Head of caudate nucleus (tissue), 42 donors: Measurements from ENCODE around the gene GSTA4.
"Not testable (repeated sequence)": the region's sequence is repeated elsewhere in the genome, so short reads cannot be mapped to it uniquely, and the experiment has no call there.

ENCODE experiments used
- DNase-seq, 42 donors: peaks; one replicate each; pipeline versions ENCODE4 v3.0.0 to v3.0.0-alpha.2; 2020 to 2021; ENCODE audit warnings: mixed read lengths in 7 of 42
- intact Hi-C: fragments of 100-400 bp; cut with DNase I; formaldehyde crosslinking; loops from one replicate; pipeline ENCODE4 v1.15.0; 2022

The GSTA4 gene

DNA sequence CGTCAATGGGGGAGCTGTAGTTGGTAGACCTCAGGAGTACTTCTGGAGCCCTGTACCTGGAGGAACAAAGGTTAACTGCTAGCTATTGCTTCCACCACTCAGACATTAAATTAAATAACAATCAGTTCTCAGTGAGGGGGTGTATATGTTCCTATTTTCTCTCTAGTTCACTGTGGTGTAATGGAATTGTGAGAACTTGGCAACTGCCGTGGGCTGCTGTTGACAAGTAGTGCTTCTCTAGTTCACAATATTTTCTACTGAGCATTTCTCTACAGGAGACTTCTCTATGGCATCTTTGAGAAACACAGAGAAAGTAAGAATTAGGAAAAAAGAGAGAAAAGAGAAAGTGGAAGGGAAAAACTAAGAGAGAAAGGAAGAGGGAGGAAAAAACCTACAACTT, 23.4 kb upstream of the GSTA4 start:
- intact Hi-C loops: no loop called here
- DNase-seq: peak in 4 of 42 donors; percentile 22 to 56 (median 51)

DNA sequence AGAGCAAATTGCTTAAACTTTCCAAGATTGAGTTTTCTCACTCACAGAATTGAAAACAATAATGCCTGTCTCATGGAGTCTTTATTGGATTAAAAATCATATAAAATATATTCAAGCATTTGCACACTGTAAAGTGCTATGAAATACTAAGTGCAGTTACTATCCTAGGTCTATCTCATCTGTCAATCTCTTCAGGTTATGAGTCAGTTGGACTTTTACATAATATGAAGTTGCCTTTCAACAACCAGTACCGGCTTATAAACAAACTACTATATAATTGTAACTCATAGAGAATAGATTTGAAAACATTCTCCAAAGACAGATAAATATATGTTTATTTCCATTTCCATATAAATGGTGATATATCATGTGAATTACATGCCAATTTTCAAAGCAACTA, 20.4 kb upstream of the GSTA4 start:
- intact Hi-C loops: no loop called here
- no peak for DNase-seq

DNA sequence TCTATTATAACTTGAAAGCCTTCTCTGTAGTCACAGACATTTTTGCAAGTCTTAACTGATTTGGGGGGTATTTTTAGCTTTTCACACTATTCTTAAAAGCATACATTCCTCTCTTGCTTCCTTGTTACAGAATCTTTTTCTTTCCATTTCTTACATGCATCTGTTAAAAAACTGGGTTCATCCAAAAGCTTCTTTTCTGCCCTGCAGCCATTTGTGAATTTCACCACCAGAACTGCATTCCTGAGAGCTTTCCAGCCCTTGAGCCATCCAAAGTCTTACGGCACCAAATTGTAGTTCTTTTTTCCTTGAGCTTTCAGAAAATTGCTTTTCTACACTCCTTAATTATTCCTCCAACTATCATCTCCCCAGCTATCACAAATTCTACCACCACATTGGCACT, 19.7 kb upstream of the GSTA4 start:
- no peak for DNase-seq
- intact Hi-C loops: no loop called here

DNA sequence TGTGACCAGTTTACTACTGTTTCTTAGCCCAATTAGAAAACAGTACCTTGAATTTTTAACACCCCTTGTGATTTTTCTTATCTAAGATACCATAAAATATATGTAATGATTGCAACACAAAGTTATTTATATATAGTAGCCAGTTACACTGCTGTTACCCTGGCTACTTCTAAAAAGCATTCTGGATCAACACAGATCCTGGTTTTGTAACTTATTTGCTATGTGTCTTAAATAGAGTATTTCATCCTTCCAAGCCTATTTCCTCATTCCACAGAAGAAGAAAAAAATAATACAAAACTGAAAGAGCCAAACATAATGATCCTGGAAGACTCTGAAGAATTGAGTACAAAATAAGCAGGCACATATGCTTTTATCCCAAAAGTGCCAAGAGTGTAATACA, 19.0 kb upstream of the GSTA4 start:
- DNase-seq: no peak
- intact Hi-C loops: no loop called here

DNA sequence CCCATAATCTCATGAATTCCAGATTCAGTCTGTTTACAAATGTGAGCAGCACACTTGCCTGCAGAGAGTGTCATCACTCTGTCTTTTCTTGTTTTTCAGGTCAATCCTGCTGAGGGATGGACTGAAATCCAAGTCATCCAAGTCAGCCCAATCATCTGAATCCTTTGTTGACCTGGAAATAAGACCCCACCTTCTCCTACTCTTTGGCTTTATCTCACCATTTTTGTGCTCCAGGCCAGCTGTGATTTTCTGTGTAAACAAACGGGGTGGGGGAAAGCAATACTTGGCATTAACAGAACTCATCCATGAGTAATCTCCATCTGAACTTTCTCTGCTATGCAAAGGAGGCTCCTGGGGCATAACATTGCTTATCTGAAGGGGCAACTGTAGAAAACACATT, 16.9 kb upstream of the GSTA4 start:
- intact Hi-C loops: no loop called here
- no peak for DNase-seq

DNA sequence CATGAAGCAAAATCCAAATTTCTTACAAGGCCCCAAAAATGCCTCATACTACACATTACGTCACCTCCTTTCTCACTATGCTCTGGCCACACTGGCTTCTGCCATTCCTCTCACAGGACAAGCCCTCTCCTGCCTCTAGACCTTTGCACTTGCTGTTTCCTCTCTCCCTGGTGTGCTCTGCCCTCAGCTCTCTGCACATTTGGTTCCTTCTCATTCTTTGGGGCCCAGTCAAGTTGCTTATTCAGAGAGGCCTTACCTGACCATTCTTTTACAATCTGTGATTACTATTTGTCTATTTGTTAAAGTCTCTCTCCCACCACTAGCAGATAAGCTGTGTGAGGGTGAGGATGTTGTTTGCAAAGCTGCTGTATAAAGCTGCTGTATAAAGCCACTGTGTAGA, 15.4 kb upstream of the GSTA4 start:
- no peak for DNase-seq

DNA sequence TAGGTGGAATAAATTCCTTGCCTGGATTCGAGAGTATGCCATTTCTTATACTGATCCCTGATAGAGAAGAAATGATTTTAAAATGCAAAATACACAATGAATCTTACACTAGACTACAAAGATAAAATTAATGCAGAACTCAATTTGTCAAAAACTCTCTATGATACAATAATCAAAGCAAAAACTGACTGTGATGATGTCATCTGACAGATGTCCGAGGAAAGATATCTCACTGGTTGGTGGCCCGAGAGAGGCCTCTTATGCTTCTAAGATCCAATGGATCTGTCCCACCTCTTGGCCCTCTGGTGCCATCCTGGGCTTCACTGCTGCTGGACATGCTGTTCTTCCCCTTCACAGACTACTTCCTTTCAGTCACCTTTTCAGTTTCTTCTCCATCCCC, 14.4 kb upstream of the GSTA4 start:
- DNase-seq: no peak
- intact Hi-C loops: no loop called here

More for the DNA sequence above, 15.4 kb upstream of the GSTA4 start:
- intact Hi-C loops: no loop called here

DNA sequence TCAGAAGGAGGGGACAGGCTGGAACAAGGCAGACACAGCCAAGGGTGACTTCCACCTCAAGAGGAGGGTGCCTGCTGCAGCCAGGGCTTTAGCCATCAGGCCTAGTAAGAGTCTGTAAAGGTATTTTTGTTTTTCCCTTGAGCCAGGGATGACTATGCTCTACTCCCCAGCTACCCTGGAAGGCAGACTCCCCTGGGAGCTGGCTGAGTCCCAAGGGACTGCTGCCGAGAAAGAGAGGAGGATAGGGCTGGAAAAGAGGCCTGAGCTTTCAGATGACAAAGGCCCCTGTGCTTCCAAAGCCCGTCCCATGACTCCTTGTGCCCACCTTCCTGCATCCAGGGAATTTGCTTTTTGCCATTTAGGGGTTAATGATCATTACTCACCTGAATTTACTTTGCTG, 14.0 kb upstream of the GSTA4 start:
- intact Hi-C loops: no loop called here
- no peak for DNase-seq

DNA sequence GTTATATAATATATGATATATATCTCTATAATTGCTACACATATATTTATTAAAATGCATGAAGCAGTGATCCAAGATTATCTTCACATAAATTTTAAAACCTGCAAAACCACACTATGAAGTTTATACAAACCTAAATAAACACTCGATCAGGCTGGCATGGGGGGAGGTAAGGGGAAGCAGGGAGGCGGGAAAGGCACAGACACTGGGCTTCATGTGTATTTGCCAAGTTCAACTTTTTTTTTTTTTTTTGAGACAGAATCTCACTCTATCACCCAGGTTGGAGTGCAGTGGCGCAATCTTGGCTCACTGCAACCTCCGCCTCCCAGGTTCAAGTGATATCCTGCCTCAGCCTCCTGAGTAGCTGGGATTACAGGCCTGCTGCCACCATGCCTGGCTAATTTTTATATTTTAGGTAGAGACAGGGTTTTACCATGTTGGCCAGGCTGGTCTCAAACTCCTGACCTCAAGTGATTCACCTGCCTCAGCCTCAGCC, 13.2 kb upstream of the GSTA4 start:
- DNase-seq, intact Hi-C loops: not testable (repeated sequence)

DNA sequence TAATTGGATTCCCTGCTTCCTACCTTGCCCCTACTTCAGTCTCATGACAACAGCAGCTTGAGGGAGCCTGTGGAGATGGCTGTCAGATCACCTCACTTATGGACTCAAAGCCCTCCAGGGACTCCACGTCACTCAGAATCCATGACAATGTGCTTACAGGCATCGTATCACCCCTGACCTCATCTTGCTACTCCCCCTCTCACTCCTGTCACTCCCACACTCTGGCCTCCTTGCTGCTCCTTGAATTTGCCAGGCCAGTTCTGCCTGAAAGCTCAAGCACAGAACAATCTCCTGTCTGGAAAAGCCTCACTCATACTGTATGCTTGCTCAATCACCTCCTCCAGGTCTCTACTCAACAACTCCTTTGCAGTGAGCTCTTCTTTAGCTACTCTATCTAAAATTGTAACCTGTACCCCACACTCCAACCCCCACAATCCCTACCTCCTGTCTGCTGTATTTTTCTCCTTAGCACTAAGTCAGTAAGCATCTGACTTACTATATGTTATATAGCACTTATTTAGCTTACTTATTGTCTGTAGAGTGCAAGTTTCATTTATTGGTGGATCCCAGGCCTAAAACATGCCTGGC, 10.7 kb upstream of the GSTA4 start:
- peak in 11 of 42 donors; percentile 8 to 76 (median 44) for DNase-seq

DNA sequence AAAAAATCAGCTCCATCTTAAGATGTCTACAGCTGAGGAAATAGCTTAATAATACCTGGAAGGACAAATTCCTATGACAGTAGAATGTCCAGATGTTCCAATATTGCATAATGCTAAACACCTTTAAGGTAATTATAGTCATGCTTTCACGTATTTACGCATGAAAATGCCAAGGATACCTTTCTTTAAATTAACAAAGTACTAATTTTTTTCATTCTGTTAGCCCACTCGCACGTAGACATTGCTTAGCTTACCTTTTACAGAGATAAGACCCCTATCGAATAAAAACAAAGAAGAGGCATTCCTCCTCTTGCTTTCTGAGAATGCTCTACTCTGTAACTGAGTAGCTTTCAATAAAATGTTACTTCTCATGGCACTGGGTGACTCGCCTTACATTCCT, 4.4 kb upstream of the GSTA4 start:
- intact Hi-C loops: loop anchor here (10.0 kb wide), 1 partner anchor 485 kb away; no protein-coding TSS in a partner anchor
- DNase-seq: no peak

More for the DNA sequence above, 10.7 kb upstream of the GSTA4 start:
- intact Hi-C loops: no loop called here

DNA sequence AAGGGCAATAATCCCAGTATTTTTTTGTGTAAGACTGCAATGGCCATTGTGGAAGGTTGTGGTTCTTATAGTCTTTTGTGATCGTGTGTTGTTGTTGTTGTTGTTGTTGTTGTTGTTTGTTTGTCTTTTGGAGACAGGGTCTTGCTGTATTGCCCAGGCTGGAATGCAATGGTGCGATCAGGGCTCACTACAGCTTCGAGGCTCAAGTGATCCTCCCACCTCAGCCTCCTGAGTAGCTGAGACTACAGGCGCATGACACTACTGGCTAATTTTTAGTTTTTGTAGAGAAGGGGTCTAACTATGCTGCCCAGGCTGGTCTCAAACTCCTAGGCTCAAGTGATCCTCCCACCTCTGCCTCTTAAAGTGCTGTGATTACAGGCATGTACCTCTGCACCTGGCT, 3.5 kb upstream of the GSTA4 start:
- DNase-seq: no peak
- intact Hi-C loops: loop anchor here (10.0 kb wide), 1 partner anchor 486 kb away; no protein-coding TSS in a partner anchor

DNA sequence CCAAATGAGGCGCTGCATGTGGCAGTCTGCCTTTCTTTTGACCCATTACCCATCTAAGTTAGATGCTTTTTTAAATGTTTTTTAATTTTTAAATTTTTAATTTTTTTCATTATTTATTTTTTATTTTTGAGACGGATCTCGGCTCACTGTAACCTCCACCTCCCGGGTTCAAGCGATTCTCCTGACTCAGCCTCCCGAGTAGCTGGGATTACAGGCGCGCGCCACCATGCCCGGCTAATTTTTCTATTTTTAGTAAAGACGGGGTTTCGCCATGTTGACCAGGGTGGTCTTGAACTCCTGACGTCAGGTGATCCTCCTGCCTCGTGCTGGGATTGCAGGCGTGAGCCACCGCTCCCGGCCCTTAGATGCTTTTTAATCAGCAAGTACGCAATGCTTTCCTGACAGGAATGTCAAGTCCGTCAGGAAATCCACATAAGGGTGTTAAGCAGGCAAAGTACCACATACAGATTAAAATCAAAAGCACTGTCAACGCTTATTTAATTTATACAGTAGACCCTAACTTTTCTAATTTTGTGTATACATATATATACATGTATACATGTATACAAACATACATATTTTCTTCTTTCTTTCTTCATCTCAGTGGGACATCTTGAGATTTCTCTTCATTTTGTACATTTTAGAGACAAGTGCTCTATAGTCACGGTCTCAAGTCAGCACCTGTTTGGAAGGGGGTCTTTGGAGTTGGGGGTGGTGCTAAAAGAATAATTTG, 995 bp upstream of the GSTA4 start:
- DNase-seq: peak in 33 of 42 donors; percentile 16 to 68 (median 42)
- intact Hi-C loops: loop anchor here (10.0 kb wide), 1 partner anchor 489 kb away; no protein-coding TSS in a partner anchor

DNA sequence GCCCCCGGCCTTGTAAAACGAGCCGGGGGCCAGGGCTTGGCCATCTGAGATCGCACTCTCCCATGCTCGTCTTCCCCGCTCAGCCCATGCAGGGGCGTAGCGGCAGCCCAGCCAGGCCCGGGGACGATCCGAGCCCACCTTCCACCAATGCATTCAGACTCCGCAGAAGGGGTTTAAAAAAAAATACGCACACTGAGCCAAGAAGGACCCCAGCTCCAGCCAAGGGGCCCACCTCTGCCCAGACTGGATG, 320 bp downstream of the GSTA4 start:
- intact Hi-C loops: loop anchor here (10.0 kb wide), 1 partner anchor 490 kb away; no protein-coding TSS in a partner anchor
- peak in 36 of 42 donors; percentile 12 to 80 (median 59) for DNase-seq

DNA sequence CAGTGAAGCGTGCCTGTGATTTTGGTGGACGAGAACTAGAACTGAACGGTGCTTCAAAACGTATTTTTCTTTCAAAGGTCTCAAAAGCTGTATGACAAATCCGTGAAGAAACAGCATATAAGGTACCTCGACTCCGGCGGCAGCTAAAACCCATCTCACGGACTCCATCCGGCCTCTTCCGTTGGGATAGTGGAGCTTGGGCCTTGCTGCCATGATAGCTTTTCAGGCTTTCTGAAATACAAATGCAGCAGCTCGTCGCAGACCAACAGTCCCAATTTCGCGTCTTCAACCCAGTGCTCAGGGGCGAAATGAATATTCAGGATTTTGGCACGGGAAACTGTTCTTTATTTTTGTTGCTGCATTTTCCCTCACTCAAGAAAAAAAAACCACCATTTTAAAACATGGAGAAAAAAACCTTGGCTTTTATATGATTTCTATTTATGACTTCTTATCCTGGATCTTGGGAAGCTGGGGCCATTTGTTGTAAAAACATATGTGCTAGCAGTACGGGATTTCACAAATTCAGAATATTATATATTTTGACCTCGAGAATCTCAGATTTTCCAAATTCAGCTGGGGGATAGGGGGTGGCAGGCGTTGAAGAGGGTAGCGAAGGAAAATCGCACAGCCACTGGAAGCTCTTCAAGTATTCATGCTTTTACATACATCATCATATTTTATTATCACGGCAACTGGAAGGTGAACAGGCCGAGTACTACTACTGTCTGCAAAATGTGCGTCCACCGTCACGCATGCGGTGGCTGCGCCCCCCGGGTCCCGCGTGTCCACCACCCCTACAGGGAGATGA, 849 bp downstream of the GSTA4 start:
- peak; percentile 24 to 81 (median 57) for DNase-seq
- intact Hi-C loops: loop anchor here (10.0 kb wide), 1 partner anchor 491 kb away; no protein-coding TSS in a partner anchor

DNA sequence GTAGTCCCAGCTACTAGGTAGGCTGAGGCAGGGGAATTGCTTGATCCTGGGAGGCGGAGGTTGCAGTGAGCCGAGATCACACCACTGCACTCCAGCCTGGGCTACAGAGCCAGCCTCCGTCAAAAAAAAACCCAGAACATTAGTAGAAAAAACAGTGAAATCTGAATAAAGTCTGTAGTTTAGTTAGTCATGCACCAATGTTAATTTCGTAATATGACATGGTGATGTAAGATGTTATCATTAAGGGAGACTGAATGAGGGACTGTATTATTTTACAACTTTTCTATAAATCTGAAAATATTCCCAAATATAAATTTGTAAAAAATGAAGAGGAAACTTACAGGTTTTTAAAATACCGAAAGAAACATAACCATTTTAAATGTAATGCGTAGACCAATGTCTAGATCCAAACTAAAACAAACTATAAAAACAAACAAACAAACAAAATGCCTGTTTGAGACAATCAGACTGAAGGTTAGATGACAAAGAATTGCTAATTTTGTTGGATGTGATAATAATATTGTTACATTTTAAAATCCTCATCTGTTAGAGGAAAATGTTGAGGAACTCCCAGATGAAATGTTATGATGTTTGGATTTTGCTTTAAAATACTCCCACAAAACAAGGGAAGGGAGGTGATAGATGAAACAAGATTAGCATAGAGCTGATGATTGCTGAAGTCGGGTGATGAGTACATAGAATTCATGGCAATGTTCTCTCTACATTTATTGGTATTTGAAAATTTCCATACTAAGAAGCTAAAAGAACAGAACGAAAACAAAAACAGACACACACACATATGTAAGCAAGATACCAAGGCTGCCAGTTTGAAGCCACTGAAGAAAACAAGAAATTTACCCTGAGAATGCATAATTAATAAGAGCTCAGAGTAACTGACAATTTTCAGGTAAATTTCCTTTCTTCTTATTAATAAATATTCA, 1.8 kb downstream of the GSTA4 start:
- intact Hi-C loops: loop anchor here (10.0 kb wide), 1 partner anchor 492 kb away; no protein-coding TSS in a partner anchor
- DNase-seq: no peak

DNA sequence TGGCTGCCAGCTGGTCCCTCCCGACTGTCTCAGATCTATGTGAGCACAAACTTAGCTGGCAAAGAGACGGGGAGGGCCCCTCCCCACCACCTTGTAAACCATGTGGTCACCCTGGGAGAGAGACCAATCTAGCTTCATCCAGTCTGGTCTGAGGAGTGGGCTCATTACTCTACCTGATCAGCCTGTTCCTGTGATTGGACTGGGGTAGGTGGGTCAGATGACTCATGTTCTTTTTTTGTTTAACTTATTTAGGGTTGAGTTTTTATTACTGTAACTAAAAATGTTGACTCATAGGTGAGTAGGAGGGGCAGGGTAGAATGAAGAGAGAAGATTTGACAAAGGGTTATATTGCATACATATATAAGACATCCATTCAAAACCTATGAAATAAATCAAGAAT, 4.7 kb downstream of the GSTA4 start:
- DNase-seq: no peak
- intact Hi-C loops: loop anchor here (10.0 kb wide), 1 partner anchor 494 kb away; no protein-coding TSS in a partner anchor

DNA sequence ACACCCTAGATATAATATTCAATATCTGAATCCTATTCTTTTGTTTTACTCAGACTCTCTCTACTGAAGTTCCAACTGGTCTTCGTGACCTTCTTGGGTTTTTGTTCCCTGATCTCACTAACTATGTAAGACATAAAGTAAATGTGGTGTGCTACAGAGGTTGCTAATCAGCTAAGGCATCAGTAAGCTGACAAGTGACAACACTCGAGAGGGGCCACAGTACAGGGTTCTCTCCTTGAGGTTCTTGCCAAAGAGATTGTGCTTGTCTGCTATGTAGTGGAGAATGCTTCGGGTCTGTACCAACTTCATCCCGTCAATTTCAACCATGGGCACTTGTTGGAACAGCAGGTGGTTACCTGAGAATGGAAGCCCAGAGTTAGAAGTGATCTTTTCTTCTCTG, 9.9 kb downstream of the GSTA4 start:
- intact Hi-C loops: no loop called here
- DNase-seq: no peak

DNA sequence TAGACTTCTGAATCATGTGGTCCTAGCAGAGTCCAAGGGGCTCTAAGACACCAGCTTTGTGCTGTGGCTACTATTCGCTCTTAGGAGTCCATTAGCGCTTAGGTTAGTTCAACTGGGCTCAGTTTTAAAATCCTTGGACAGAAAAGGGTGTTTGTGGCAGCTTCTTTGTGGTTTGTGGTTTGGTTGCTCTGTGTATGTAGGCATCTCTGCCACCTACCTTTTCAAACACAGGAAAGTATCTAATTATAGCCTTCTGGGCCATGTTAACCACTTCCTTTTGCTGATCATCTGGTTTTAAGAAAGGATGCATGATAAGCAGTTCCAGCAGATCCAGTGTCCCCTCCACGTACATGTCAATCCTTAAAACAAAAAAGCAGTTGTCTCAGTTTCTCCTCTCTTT, 10.8 kb downstream of the GSTA4 start:
- DNase-seq: no peak
- intact Hi-C loops: no loop called here
